HG02763 (cell line): Measurements from ENCODE around the gene C1QL1.

ENCODE experiments used
- ATAC-seq: cut with Tn5 transposase; IDR thresholded peaks from one replicate; pipeline ENCODE4 v1.9.1; 2021; ENCODE audit warnings: mild to moderate bottlenecking, moderate library complexity; ENCODE audit not compliant: unreplicated experiment

The C1QL1 gene

DNA sequence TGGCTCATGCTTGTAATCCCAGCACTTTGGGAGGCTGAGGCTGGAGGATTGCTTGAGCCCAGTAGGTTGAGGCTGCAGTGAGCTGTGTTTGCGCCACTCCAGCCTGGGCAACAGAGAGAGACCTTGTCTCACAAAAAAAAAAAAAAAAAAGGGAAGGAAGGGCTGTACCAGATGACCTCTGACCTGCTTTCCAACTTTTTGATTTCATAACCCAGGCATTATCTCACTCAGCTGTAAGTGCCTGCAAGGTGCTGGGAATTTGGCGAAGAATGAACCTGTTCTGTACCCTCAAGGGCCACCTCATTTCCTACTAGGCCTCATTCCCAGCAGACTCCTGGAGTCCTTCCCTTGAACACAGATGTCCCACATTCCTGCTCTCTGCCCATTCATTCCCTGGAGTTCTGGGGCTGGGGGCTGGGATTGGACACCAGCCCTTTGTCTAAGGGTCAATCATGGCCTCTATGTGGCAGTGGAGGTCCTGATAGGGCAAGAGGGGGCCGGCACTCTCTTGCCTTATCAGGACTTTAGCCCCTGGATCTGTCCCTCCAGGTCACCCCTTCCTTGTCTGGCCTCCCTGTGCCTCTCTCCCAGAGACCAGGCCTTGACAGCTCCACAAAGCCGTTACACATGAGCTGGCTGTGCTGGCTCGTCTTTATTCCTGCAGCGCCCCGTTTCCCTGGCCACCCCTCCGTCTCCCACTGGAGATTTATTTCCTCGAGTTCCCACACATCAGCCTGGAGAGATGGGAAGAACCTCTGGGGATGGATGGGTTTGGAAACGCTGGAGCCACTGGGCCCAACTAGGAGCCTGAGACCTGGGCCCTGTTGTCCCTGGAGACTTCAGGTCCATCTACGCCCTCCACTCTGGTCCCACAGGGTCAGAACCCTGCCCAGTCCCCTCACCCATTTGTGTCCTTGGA lies 52.0 kb downstream of the C1QL1 start:
- no peak for ATAC-seq

DNA sequence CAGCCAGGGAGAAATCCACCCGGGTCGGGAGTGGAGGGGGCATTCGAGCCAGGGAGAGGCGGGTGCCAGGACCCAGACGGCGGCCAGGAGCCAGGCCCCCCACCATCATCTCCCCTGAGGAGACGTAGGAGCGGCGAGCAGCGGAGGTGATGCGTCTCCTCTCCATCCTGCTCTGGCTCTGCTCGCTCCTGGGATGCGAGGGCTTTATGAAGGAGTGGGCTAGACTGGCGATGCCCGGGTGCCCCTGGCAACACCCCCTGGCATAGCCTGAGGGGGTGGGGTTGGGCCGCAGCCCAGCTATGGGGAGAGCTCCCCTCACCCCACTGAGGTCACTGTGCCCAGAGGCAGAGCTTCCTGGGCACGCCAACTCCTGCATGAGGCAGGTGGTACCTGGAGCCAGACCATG lies 52.8 kb downstream of the C1QL1 start, which contains the start of gene GFAP:
Gene GFAP, minus strand, starts transcription at position 180 of the 406 bp plus-strand sequence. Its CDS starts 14 bp downstream, at position 166.
- no peak for ATAC-seq

DNA sequence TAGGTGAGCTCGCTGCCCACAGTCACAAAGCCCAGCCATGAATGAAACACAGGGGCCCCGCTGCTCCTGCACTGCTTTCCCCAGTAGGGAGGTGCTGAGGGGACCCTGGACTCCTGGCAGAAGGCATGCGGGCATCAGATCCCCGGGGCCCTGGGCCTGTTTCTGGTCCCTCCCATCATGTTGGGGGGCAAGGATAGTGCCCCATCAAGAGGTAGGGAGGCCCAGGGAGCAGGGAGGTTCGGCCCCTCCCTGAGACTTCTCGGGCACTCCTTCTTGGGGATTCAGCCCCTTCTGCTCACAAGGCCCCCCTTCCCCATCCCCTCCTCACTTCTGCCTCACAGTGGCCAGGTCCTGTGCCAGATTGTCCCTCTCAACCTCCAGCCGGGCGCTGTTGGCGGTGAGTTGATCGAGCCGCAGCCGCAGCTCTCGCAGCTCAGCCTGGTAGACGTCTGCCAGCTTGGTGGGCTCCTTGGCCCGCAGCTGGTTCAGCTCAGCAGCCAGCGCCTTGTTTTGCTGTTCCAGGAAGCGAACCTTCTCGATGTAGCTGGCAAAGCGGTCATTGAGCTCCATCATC lies 53.3 kb downstream of the C1QL1 start:
- ATAC-seq = no peak

DNA sequence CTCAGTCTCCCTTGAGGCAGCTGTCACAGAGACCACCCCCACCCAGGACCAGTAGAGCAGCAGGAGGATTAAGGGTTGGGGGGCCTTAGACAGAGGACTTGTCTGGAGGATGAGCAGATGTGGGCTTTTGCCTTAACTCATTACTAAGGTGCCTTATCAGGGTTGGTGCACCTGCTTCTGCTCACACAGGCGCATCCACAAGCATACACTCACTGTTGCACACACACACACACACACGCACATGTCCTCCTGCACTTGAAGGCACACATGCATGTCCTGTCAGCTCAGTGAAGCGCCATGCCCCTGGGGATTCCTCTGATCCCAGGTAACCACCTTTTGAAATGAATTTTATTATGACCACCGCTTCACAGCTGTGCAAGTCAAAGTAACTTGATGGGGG lies 54.0 kb downstream of the C1QL1 start:
- no peak for ATAC-seq

DNA sequence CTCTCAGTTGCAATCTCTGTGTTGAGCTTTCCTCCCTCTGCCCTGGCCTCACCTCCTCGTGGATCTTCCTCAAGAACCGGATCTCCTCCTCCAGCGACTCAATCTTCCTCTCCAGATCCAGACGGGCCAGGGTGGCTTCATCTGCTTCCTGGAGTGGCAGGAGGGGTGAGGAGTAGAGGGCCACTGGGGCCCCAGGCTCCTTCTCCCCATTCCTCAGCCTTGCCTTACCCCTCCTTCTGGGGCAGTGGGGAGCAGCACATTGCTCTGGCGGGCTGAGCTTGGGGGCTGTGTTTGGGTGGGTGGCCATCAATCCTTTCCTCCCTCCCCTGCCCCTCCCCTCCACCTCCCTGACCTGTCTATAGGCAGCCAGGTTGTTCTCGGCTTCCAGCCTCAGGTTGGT lies 54.4 kb downstream of the C1QL1 start:
- ATAC-seq = no peak

DNA sequence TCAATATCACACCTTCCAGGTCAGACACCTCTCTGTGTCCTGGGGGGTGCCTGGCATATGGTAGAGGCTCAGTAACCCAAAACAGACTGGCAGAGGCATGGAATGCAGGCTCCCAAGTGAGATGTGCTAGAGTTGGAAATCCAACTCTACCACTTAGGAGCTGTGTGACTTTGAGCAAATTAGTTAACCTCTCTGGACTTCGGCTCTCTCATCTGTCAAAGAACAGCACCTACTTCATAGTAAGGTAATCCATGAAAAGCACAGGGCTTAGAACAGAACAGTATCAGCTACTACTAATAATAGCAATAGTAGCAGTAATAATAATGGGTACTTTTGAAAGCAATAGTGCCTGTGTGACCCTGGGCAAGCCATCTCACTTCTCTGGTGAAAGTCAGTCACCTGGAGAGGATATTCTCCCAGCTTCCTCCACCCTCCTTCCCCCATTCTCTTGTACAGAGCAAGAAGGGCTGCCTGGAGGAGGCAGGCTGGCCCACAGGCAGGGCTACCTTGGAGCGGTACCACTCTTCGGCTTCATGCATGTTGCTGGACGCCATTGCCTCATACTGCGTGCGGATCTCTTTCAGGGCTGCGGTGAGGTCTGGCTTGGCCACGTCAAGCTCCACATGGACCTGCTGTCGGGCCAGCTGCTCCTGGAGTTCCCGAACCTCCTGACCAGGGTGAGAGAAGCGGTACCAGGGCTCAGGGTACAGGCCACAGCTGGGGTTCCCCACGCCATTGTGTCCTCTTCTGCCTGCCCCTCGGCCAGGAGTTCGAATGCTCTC lies 55.1 kb downstream of the C1QL1 start:
- no peak for ATAC-seq

DNA sequence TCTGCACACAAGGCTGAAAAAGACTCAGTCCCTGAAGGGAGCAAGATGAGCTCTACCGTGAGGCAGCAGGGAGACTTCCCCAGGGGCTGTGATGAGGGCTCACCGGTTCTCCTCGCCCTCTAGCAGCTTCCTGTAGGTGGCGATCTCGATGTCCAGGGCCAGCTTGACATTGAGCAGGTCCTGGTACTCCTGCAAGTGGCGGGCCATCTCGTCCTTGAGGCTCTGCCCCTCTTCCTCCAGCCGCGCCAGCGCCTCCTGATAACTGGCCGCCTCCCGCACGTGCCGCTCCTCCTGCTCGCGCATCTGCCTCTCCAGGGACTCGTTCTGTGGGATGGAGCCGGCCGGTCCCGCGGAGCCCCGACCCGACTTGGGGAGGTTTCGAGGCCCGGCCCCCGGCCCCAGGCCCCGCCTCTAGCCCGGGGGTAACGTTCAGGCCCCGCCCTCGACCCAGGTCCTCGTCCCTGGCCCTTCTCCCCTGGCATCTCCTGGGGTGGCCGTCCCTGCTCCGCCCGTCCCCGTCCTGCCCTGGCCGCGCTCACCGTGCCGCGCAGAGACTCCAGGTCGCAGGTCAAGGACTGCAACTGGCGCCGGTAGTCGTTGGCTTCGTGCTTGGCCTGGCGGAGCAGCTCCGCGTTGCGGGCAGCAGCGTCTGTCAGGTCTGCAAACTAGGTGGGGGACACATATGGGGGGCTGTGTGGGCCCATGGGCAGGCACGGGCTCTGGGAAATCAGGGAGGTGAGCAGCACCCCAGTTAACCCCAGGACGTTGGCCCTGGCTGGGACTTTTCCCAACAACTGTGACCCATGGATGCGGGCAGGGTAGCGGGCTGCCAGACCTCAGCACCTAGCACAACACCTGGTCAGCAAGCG lies 56.7 kb downstream of the C1QL1 start:
- no peak for ATAC-seq

GRCh38 chr17:44910231-44911106 lies 57.6 kb downstream of the C1QL1 start:
- ATAC-seq = no peak
